ENCODE data around the gene PLCB1.
A peak's percentile ranks its signal among the peaks of the same experiment; 100 is the strongest.

PLCB1 gene

DNA sequence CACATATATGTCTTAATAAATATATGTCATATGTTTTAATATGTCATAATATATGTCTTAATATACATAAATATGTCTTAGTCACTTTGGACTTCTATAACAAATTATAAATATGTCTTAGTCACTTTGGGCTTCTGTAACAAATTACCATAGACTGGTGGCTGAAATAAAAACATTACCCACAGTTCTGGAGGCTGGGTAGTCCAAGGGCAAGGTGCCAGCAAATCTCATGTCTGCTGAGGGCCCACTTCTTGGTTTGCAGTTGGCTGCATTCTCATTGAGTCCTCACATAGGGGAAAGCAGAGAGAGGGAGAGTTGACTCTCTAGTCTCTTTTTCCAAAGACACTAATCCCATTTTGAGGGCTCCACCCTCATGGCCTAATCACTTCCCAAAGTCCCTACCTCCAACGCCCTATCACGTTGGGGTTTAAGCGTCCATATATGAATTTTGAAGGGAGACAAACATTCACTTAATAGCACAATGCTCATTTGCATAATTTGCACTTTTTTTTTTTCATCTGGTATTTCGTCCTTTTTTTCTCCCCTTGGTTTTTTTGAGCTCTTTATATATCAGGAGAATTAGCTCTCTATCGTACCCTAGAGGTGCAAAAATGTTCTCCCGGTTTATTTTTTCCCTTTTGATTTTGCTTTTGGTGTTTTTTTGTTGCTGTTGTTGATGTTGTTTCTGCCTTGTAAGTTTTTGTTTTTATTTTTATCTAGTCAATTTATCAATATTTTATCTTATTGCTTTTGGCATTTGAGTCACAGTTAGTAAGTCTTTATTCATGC, 266.4 kb downstream of the PLCB1 start:
- H3K27me3 Mint-ChIP-seq, result no peaks in the 10 kb centered on the region
- no peaks in the 10 kb centered on the region for H3K9me3 Mint-ChIP-seq
- no peaks in the 10 kb centered on the region for H3K36me3 Mint-ChIP-seq
- no peak for ATAC-seq
- H3K4me3 Mint-ChIP-seq, result no peak overlapping the region
- H3K4me1 Mint-ChIP-seq, result peaks cover 14% of the 10 kb centered on the region
- H3K27ac Mint-ChIP-seq, result no peak overlapping the region

DNA sequence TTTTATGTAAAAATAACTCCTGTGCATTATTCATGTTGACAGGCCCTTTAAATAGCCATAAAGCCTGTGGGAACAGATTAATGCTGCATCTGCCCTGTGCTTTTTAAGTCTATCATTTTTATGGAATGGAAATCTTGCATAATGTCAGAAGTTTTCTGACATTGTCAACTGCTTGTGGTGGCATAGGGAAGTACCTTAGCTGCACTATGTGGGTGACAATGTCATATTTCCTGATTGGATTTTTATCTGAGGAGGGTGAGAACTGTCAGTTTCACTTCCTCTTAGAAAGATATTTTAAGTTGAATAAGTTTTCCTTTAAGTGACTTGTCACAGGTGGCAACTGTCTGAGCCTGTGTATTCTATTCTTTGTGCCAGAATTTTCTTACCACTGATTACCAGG, 267.9 kb downstream of the PLCB1 start:
- H3K9me3 Mint-ChIP-seq, result no peaks in the 10 kb centered on the region
- ATAC-seq, result peak; percentile 92

DNA sequence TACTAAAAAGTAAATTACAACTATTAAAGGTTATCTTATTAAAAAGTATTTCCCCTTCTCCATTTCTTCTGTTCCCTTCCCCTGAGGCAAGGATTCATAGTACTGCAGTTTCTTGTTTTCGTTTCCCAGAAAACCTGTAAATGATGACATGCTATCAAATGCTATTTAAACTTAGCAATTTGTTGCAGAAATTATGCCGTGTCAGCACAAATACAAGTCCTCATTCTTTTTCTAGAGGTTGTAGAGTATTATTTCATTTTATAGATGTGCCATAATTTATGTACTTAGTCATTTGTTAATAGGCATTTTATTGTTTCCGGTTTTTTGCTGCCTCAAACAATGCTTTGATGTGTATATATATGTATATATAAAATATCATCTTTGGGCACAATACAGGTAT, 268.4 kb downstream of the PLCB1 start:
- Mint-ChIP-seq H3K4me1 (peaks cover 26% of the 10 kb centered on the region), H3K4me3 (no peak overlapping the region), H3K9me3 (no peaks in the 10 kb centered on the region), H3K27me3 (no peaks in the 10 kb centered on the region), H3K36me3 (no peaks in the 10 kb centered on the region), H3K27ac (no peak overlapping the region)
- no peak for ATAC-seq

More for the DNA sequence above, 267.9 kb downstream of the PLCB1 start:
- Mint-ChIP-seq H3K4me1 (peaks cover 21% of the 10 kb centered on the region), H3K27me3 (no peaks in the 10 kb centered on the region), H3K4me3 (no peak overlapping the region), H3K36me3 (no peaks in the 10 kb centered on the region), H3K27ac (no peak overlapping the region)

DNA sequence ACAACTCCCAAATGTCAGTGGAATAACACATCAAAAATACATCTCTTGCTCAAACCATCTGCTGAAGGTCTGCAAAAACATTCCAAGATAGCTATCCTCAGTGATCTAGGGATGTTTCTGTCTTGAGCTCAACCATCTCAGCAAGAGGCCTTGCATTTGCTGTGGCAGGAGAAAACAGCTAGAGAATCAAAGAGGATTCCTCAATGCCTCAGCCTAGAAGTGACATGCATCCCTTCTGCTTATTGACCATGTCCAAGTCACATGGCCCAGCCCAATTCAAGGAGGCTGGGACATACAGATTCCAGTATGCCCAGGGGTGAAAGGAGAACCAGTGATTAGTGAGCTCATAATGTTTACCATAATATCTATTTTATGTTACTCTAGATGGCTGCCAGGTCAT, 269.5 kb downstream of the PLCB1 start:
- H3K4me3 Mint-ChIP-seq, result no peak overlapping the region
- H3K4me1 Mint-ChIP-seq, result peaks cover 26% of the 10 kb centered on the region
- H3K36me3 Mint-ChIP-seq, result no peaks in the 10 kb centered on the region
- H3K27me3 Mint-ChIP-seq, result no peaks in the 10 kb centered on the region
- ATAC-seq, result no peak
- H3K9me3 Mint-ChIP-seq, result no peaks in the 10 kb centered on the region
- no peak overlapping the region for H3K27ac Mint-ChIP-seq

DNA sequence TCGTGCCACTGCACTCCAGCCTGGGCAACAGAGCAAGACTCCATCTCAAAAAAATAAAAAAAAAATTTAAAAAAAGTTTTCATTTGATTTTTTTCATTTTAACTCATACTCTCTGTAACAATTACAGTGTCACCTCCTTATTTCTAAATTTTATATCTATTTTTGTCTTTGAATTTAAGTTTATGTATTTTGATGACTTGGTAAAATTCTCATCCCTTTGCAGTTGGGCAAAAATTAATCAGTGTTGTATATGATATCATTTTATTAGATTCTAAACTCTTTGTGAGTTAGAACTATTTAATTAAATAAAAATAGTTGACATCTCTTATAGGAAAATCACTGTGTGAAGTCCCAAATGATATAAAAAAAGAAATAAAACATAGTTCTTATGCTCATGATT, 270.7 kb downstream of the PLCB1 start:
- no peak overlapping the region for H3K4me3 Mint-ChIP-seq
- no peak overlapping the region for H3K27ac Mint-ChIP-seq
- no peaks in the 10 kb centered on the region for H3K36me3 Mint-ChIP-seq
- no peaks in the 10 kb centered on the region for H3K27me3 Mint-ChIP-seq
- ATAC-seq, result no peak
- no peaks in the 10 kb centered on the region for H3K9me3 Mint-ChIP-seq
- H3K4me1 Mint-ChIP-seq, result peaks cover 26% of the 10 kb centered on the region

DNA sequence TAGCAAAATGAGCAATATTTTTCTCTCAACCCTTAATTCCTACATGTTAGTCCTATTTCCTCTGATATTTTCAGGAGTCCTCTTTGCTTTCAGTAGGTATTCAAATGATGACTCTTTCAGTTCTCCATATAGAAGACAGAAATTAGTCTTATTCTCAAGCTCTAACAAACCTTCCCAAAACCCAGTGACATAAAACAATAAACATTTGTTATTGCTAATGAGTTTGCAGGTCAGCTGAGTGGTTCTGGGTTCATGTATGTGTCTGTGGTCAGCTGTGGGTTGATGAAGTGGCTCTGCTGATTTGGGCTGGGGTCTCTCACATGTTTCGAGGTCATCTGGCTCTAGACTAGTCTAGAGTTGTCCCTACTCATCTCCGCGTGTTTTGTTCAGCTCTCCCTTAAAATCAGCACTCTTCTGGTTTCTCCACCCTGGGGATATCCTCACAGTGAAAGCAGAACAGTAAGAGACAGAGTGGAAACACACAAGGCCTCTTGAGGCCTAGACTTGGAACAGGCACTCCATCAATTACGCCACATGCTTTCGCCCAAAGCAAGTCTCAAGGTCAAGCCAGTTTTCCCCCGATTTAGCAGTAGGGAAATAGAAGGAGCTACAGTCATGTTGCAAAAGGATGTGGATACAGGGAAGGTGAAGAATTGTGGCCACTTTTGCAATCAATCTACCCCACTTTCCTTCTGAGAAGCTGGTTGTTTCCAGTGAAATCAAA, 273.0 kb downstream of the PLCB1 start:
- ATAC-seq, result no peak
- Mint-ChIP-seq H3K9me3 (no peaks in the 10 kb centered on the region), H3K4me3 (no peak overlapping the region), H3K27ac (no peak overlapping the region), H3K36me3 (no peaks in the 10 kb centered on the region), H3K4me1 (peaks cover 14% of the 10 kb centered on the region), H3K27me3 (no peaks in the 10 kb centered on the region)

DNA sequence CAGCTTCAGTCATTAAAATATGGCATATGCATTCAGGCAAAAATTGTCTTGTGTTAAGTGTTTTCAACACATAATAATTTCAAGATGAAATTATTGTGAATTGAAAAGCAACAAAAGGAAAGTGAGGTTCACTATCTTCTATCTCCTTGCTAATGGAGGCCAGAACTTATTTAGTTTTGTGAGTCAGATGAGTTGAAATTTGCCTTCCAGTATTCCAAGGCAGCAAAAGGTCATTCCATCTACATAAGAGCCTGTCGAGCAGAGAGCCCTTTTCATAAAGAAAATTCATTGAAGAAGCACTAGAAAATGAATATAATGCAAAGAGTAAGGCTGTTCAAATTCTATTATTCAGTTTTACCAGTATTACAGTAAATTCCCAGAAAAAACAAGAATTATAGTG, 274.3 kb downstream of the PLCB1 start:
- Mint-ChIP-seq H3K27ac (no peak overlapping the region), H3K36me3 (no peaks in the 10 kb centered on the region), H3K27me3 (no peaks in the 10 kb centered on the region), H3K4me3 (no peak overlapping the region), H3K9me3 (no peaks in the 10 kb centered on the region), H3K4me1 (peaks cover 13% of the 10 kb centered on the region)
- no peak for ATAC-seq

DNA sequence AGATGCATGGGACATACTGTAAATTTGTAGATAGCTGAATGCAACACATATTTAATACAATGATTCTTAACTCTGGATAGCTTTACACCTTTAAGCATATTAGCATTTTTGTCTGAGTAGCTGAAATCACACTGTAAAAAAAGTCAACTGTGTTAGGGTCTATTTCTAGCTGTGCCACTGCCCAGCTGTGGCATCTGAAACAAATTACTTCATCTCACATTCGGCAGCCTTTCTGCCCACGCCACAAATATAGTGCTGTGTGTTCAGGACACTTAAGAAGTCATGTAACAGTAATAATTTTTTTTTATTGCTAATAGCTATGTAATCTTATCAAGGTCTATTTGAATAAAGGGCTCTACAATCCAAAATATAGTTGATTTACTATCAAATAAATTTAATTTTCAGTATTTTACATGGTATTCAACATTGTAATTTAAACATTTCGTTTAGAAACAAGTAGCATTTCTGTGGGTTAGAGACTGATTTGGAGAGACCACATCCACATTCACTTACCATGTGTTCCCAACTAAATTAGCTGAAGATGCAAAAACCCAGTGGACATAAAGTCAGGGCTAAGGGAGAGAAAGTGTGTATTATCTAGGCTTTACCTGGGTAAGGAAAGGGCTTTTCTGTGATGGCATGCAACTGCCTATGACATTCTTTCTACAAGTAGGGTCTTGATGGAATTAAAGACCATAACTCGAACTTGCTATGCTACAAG, 276.7 kb downstream of the PLCB1 start:
- H3K4me1 Mint-ChIP-seq, result peaks cover 13% of the 10 kb centered on the region
- no peak for ATAC-seq
- H3K9me3 Mint-ChIP-seq, result no peaks in the 10 kb centered on the region
- no peaks in the 10 kb centered on the region for H3K36me3 Mint-ChIP-seq
- H3K27ac Mint-ChIP-seq, result no peak overlapping the region
- H3K27me3 Mint-ChIP-seq, result no peaks in the 10 kb centered on the region
- H3K4me3 Mint-ChIP-seq, result no peak overlapping the region

DNA sequence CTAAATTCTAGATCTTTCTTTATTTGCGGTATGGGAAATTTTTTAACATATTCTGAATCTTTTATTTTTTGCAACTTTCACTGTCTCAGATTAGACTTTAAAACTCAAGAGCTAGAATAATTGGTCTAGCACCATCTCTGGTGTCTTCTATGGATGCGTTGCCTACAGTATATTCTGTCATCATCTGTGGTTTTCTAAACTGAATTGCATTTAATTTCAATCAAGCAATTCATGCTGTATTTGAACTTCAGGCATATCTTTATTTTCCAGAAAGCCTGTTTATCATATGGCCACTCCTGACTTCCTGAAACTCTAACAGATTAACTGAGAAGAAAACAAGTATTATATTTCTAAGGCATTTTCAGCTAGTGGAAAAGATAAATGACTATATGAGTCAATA, 281.6 kb downstream of the PLCB1 start:
- Mint-ChIP-seq H3K27me3 (no peaks in the 10 kb centered on the region), H3K27ac (no peak overlapping the region), H3K4me1 (no peaks in the 10 kb centered on the region), H3K4me3 (no peak overlapping the region), H3K36me3 (no peaks in the 10 kb centered on the region), H3K9me3 (no peaks in the 10 kb centered on the region)
- ATAC-seq, result no peak

DNA sequence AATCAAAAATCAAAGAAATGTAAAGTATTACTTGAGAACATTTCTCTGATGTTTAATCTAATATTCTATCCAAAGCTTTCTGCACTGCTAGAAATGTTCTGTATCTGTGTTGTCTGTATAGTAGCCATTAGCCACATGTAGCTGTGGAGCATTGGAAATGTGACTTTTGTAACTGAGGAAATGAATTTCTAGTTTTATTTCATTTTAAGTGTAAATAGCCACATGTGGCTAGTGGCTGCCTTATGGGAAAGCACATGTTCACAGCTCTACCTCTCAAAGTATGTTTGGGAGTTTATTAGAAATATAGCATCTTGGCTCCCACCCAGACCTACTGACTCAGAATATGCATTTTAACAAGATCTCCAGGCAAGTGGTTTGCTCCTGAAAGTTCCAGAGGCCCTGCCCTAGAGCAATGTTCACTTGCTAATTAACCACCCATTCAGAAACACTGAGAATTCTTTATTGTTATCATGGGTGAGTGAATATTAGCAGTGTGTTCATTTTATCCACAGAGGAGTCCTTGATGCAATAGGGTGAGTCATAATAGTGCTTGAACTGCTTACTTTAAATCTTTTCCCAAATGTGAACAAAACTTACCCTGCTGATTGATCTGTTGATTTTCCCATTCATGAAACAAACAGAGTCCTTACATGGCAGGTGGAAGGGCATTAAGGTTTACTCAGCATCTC, 282.7 kb downstream of the PLCB1 start:
- H3K27ac Mint-ChIP-seq, result no peak overlapping the region
- no peak for ATAC-seq
- H3K4me3 Mint-ChIP-seq, result no peak overlapping the region
- no peaks in the 10 kb centered on the region for H3K9me3 Mint-ChIP-seq
- no peaks in the 10 kb centered on the region for H3K4me1 Mint-ChIP-seq
- H3K36me3 Mint-ChIP-seq, result no peaks in the 10 kb centered on the region
- H3K27me3 Mint-ChIP-seq, result no peaks in the 10 kb centered on the region

DNA sequence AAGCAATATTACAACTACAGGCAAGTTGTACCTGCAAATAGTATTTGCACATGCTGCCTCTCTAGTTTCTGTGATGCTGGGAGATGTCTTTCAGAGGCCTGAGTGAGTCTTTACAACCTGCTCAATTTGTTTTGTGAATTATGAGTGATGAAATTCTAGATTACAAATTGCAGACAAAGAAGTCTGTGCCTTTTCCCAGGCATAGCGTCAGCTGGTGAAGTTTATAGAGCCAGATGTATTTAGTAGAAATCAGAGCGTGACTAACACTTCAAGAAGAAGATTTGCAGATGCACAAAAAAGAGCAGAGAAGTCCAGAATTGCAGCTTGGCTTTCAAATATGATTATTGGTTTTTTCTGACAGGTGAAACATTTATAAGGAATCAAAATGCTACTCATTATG, 289.9 kb downstream of the PLCB1 start:
- H3K27ac Mint-ChIP-seq, result no peak overlapping the region
- no peak for ATAC-seq
- H3K4me1 Mint-ChIP-seq, result no peaks in the 10 kb centered on the region
- H3K27me3 Mint-ChIP-seq, result no peaks in the 10 kb centered on the region
- no peaks in the 10 kb centered on the region for H3K9me3 Mint-ChIP-seq
- no peak overlapping the region for H3K4me3 Mint-ChIP-seq
- no peaks in the 10 kb centered on the region for H3K36me3 Mint-ChIP-seq

DNA sequence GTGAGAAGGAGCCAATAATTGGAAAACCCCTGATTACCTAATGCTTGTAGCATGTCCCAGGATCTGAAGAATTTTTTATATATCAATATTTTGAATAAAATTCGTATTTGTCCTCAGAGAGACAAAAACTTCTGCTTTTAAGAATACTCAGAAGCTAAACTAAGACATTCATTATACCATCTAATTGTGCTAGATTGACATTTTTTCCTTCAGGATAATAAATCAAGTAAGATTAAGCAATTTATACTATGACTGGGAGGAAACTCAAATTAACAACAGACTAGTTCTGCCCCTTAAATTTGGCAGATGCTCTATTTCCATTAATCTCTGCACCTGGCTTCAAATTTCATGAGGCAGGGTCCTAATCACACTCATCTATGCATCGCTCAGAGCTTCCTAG, 291.4 kb downstream of the PLCB1 start:
- no peak overlapping the region for H3K4me3 Mint-ChIP-seq
- H3K9me3 Mint-ChIP-seq, result no peaks in the 10 kb centered on the region
- H3K36me3 Mint-ChIP-seq, result no peaks in the 10 kb centered on the region
- no peak for ATAC-seq
- H3K27me3 Mint-ChIP-seq, result no peaks in the 10 kb centered on the region
- no peaks in the 10 kb centered on the region for H3K4me1 Mint-ChIP-seq
- no peak overlapping the region for H3K27ac Mint-ChIP-seq

DNA sequence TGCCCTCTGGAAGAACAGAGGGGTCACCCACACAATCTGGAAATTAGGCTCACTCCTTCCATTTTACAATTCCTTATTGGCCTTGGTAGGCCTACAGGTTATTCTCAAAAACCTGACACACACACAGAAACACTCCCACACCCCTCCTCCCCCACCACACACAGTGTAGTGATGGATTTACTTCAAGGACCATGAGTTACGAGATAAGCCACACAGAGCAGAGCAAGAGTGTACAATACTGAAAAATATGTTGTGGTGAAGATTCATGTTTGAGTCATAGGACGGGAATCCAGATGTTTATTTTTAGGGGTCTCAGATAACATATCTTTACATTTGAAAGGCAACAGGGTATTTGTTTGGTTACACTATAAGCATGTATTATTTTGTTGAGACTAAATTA, 291.9 kb downstream of the PLCB1 start:
- H3K9me3 Mint-ChIP-seq, result no peaks in the 10 kb centered on the region
- no peak for ATAC-seq
- H3K4me1 Mint-ChIP-seq, result no peaks in the 10 kb centered on the region
- H3K27ac Mint-ChIP-seq, result no peak overlapping the region
- no peaks in the 10 kb centered on the region for H3K27me3 Mint-ChIP-seq
- no peak overlapping the region for H3K4me3 Mint-ChIP-seq
- no peaks in the 10 kb centered on the region for H3K36me3 Mint-ChIP-seq

DNA sequence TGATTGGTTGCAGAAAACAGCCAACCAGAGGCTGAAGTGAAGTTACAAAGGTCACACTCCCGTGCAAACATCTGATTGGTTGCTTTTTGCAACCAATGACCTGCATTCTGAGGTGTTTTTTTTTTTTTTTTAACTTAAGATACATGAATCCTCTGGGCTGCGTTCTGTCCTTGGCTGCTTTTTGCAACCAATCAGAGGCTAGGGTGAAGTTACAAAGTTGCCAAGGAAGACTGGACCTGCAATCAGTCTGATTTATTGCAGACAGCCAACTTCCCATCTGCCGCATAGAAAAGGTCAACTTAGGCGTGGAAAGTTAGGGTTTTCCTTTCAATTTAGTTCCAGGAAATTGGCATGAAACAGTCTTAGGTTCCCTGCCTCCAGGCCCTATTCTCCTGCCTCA, 292.9 kb downstream of the PLCB1 start:
- no peaks in the 10 kb centered on the region for H3K27me3 Mint-ChIP-seq
- H3K27ac Mint-ChIP-seq, result no peak overlapping the region
- no peaks in the 10 kb centered on the region for H3K4me1 Mint-ChIP-seq
- no peaks in the 10 kb centered on the region for H3K36me3 Mint-ChIP-seq
- no peak overlapping the region for H3K4me3 Mint-ChIP-seq
- H3K9me3 Mint-ChIP-seq, result no peaks in the 10 kb centered on the region
- ATAC-seq, result no peak

DNA sequence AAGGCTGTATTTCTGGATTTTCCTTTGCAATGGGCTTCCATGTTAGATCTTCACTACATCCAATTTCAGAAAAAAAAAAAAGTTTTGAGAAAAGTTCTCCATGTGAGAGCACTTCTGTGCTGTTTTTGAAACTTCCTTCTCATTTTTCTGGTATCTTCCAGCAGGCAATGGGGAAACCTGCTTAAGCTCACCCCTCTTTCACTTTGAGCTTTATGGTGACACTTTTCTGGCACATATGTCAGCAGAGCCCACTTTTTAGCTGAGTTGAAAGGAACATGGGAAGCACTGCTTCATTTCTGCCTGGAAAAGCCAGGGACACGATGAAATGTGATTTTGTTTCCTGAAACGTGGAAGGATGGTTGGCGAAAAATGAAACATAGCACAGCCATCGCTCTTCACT, 293.7 kb downstream of the PLCB1 start:
- ATAC-seq, result no peak
- no peaks in the 10 kb centered on the region for H3K4me1 Mint-ChIP-seq
- H3K4me3 Mint-ChIP-seq, result no peak overlapping the region
- H3K9me3 Mint-ChIP-seq, result no peaks in the 10 kb centered on the region
- H3K27ac Mint-ChIP-seq, result no peak overlapping the region
- no peaks in the 10 kb centered on the region for H3K36me3 Mint-ChIP-seq
- H3K27me3 Mint-ChIP-seq, result no peaks in the 10 kb centered on the region

Data from stimulated activated memory B cell treated with anti-CD40 and anti-IgM and Interleukin-4, amounts not matched to agents 10 μg/mL and 1 μg/mL and 100 μg/mL, for 72 hours (primary cell).